Lung microvascular endothelial cell (primary cell): ENCODE results near the gene NFATC3. TPM values are rescaled to one million over a fixed set of nuclear protein-coding genes. Genes with fewer than 3 reads are reported as not detected.

Experiments
- DNase-seq, 2 donors: peaks; one replicate each; pipeline versions ENCODE4 v3.0.0 to v3.0.0-alpha.2; 2010; ENCODE audit warnings: low read depth in 2 of 2
- total RNA-seq: library from RNA; depleted of rRNA; stranded (reverse); fragments of >200 nt; gene quantifications from 2 replicates; pipeline ENCODE4 v1.2.1, GENCODE V29; 2014

Gene NFATC3
- total RNA-seq, 1 donor from 2014 or later: 18.5 TPM

DNA sequence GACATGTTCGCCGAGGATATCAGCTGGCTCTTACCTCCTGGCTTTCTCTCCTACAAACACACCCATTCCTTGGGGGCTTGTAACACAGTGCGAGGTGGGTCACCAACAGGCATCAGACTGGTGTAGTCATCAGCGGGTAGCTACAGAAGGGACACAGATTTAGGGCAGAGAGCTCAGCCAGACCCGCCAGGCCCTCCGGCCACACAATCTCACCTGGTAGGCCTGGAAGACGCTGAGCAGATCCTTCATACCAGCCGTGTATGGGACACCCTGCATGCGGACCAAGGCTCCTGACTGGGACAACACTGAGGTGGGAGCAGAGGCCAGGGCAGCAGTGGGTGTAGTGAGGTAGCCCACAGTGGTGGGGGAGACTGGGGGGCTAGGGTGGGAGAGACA is 145.0 kb downstream of the NFATC3 start:
- no peak for DNase-seq

GRCh38 chr16:68230956-68231355 is 145.8 kb downstream of the NFATC3 start:
- no peak for DNase-seq

DNA sequence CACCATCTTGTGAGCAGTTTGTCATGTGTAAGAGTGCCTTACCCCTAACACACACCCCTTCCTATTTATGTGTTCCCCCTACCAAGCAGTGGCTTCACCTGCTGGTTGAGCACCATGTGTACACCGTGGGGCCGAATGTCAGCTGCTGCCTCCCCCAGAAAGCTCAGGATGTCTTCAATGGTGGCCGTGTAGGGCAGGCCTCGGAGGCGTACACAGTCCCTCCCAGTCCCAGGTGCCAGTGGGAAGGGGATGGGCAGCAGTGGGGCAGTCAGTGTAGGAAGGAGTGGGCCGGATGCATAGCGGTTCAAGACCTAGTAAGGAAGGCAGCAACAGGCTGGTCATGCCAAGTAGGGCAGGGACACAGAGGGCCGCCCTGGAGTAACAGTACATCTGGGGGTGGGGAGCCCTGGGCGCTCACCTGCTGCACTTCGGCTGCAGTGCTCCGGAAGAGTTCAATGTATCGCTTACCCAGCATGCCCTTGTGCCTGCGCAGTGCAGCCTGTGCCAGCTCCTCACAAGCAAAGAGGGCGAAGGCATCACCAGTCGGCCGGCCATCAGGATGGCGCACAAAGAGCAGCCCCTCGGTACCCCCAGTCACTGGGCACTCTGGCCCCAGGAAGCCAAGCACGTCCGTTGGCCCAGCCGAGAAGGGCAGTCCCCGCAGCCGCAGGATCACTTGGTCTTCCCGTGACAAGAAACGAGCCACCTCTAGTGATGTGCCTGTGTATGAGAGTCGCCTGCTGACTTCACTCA is 146.4 kb downstream of the NFATC3 start:
- no peak for DNase-seq

GRCh38 chr16:68232335-68232734 is 147.2 kb downstream of the NFATC3 start:
- no peak for DNase-seq

DNA sequence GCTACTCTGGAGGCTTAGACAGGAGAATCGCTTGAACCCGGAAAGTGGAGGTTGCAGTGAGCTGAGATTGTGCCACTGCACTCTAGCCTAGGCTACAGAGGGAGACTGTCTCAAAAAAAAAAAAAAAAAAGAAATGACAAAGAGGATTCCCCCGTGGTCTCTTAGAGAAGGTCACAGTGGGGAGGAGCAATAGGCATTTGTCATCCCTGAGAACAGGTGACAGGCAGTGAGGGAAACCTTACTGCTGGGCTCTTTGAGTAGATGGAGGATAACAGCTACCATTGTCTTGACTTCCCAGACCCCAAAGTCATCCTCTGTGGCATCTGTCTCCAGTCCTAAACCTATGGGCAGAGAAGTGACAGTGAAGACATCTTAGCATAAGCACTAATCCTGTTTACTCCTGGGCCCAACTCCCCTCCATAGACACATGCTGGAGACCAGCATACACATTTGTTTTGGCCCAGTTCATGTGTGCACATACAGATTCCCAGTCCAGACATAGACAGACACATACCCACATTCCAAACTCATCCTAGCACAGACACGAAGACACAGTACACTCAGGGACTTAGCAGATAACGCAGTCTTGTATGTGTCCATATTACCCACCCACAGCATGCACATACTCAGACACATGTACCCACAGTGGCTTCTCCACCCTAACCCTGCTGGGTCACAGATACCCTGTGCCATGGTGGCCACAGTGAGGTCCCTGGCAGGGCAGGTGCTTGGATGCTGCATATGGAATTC is 148.1 kb downstream of the NFATC3 start:
- no peak for DNase-seq

- no peak for DNase-seq
These were observed 148.6 kb downstream of the NFATC3 start for GRCh38 chr16:68233835-68234187.

DNA sequence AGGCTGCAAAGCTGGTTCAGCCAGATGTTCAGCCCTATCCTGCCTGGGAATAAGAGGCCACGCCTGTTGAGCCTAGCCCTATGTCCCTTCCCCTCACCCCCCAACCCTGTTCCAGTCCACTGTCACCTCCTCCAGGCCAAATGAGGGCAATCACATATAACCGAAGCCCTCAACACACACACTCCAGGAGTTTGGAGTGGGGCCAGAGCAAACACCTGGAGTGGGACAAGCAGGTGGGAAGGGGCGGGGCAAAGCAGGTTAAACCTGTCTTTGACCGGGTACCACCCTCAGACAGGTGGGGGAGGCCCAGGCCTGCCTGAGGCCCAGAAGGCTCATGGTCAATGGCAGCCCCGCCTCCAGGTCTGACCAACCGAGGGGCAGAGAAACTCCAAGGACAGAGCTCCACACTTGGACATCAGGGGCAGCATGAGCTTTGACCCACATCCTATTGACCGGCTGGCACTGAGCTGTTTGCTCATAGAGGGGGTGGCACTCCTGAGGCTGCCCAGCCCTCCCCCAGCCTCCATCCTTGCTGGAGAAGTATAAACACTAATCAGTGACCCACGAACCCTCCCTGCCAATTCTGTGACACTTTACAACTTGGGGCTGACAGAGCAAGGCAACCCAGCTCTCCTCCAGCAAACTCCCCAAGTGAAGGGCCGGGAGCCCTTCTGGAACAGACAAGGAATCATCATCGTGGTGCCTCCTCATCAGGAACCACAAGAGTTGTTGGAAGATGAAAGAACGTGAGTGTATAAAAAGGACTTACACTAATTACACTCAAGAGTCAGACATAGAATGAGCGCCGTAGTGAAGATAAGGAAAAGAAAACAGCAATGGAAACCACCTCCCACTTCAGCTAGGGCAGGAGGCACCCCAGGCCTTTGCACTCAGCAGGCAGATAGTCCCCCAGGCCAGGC is 149.3 kb downstream of the NFATC3 start:
- DNase-seq: no peak

DNA sequence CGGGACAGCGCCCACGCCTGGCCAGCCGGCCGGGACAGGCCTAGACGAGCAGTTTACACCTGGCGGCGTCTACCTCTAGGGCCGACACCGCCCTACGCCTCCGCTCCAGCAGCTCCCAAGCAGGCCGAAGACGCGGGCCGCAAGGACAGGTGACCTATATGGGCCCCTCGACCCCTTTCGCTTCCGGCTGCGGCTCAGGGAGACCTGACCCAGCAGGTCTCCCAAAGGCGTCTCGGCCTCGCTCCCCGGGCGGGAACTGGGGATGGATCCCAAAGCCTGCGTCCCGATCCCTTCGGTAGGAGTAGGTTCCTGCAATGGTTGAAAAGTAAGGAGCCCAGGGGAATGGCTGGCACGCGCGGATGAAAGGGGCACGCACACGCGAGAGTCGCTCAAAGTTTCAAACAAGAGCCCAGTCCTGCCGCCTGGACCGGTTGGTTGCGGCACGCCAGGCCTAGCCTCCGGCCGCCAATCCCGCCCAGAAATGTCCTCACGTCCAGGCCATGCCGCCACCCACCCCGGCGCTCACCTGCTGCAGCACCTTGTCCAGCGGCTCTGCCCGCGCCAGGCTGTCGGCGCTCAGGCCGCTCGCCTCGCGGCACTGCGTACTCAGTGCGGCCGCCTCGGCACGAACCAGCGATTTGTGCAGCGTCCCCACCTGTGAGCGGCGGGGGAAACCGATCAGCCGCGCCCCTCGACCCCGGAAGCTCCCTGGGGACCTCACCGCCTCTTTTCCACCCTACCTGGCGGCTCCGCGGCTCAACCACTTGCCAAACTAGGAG is 150.1 kb downstream of the NFATC3 start:
- no peak for DNase-seq

- no peak for DNase-seq
These were observed 150.6 kb downstream of the NFATC3 start, which contains the start of gene ESRP2 for GRCh38 chr16:68235887-68236136. ESRP2 (minus strand) TSS chr16:68236127; CDS start chr16:68236045, 82 bp downstream.

GRCh38 chr16:68236137-68236825 is 151.1 kb downstream of the NFATC3 start:
- peak in 1 of 2 donors; percentile 48 for DNase-seq

GRCh38 chr16:68236826-68237242 is 151.7 kb downstream of the NFATC3 start:
- DNase-seq: peak in 1 of 2 donors; percentile 47

DNA sequence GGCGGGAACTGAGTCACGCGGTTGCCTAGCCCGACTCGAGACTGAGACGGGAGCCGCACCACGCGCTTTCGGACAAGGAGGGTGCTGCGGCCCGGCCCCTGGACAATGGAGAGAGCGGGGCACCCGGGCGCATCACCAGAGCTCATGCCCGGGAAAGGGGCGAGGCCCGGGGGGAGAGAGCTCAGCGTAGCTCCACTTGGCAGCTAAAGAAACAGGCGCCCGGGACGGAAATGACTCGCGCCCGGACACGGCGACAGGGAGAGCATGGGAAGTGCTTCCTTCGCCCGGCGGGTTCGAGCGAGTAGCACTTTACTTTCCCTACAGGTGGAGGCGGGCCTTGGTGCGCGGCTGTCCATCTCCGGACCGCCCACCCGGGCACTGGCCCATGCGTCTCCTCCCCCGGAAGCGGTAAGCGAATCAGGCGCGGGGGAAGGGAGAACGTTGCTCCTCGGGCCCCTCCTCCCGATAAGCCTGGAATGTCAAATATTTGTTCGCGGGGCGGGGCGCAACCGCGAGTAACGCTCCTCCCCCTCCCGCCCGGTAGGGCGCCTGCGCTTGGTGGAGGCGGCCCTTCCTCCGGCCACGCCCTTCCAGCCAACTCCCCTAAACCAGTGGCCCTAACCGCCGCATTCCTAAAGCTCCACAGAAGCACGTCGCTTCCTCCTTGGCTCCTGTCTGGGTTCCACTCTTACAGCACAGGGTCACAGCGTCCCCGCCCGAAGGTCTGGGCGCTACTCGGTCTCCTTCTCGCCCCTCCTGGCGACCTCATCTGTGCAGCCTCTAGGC is 152.3 kb downstream of the NFATC3 start:
- DNase-seq: peak; percentile 97 to 98

DNA sequence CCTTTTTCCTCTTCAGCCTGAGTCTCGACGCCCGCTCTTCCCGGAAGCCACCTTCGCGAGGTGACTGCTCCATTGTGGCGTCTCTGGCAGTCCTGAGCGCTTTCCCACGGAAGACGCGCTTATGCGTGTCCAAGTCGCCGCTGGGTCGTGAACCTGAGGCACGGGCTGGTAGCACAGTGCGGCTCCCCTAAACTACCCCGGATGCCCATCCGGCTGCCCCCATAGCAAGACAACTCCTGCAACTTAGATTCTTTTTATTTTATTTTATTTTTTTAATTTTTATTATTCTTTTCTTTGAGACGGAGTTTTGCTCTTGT is 152.8 kb downstream of the NFATC3 start:
- no peak for DNase-seq

- DNase-seq: no peak
These were observed 156.9 kb downstream of the NFATC3 start for GRCh38 chr16:68242085-68242484.

- no peak for DNase-seq
These were observed 158.0 kb downstream of the NFATC3 start for GRCh38 chr16:68242926-68243858.

- no peak for DNase-seq
These were observed 159.3 kb downstream of the NFATC3 start for GRCh38 chr16:68244481-68244902.

- DNase-seq: peak; percentile 96 to 98
These were observed 160.0 kb downstream of the NFATC3 start, which contains the start of gene PLA2G15 for GRCh38 chr16:68244903-68245853. PLA2G15 (plus strand) TSS chr16:68245373; CDS start chr16:68245427, 54 bp downstream.

GRCh38 chr16:68246121-68246520 is 161.0 kb downstream of the NFATC3 start:
- no peak for DNase-seq
